IPS DF 4.7 (cell line): ENCODE measurements around the gene MXRA8.
"Not testable (repeated sequence)": the region's sequence is repeated elsewhere in the genome, so short reads cannot be mapped to it uniquely, and the experiment has no call there.

Source experiments
- DNase-seq: peaks from one replicate; pipeline ENCODE4 v3.0.0-alpha.2; 2013; ENCODE audit warnings: low spot score; ENCODE audit errors: extremely low read depth

Gene MXRA8

GRCh38 chr1:1358433-1359271, at the start of gene MXRA8:
Gene MXRA8, minus strand, starts transcription at chr1:1358555. Its CDS starts 51 bp downstream, at chr1:1358504.
- no peak for DNase-seq

- no peak for DNase-seq
These were observed 49.4 kb upstream of the MXRA8 start for GRCh38 chr1:1407636-1408318.

- DNase-seq: peak; percentile 56
These were observed 48.7 kb upstream of the MXRA8 start, which contains the start of gene MRPL20 for GRCh38 chr1:1406821-1407635. Gene MRPL20, minus strand, starts transcription at chr1:1407293. Its CDS starts 76 bp downstream, at chr1:1407217.

GRCh38 chr1:1406101-1406820, 47.9 kb upstream of the MXRA8 start:
- DNase-seq: no peak

- no peak for DNase-seq
These were observed 45.3 kb upstream of the MXRA8 start for GRCh38 chr1:1403653-1404052.

- DNase-seq: not testable (repeated sequence)
These were observed 44.6 kb upstream of the MXRA8 start for GRCh38 chr1:1402901-1403392.

- DNase-seq: no peak
These were observed 43.9 kb upstream of the MXRA8 start for GRCh38 chr1:1402072-1402900.

- DNase-seq: no peak
These were observed 43.2 kb upstream of the MXRA8 start for GRCh38 chr1:1401457-1402010.

GRCh38 chr1:1400576-1401456, 42.5 kb upstream of the MXRA8 start:
- no peak for DNase-seq

- DNase-seq: no peak
These were observed 41.7 kb upstream of the MXRA8 start for GRCh38 chr1:1399872-1400575.

GRCh38 chr1:1399187-1399871, 41.0 kb upstream of the MXRA8 start, which contains the start of gene CCNL2:
Gene CCNL2, minus strand, starts transcription at chr1:1399335. Its CDS starts 29 bp downstream, at chr1:1399306.
- peak; percentile 85 for DNase-seq

- DNase-seq: no peak
These were observed 40.4 kb upstream of the MXRA8 start for GRCh38 chr1:1398677-1399186.

- DNase-seq: no peak
These were observed 39.6 kb upstream of the MXRA8 start for GRCh38 chr1:1397839-1398523.

GRCh38 chr1:1395166-1395565, 36.8 kb upstream of the MXRA8 start:
- no peak for DNase-seq

- no peak for DNase-seq
These were observed 35.8 kb upstream of the MXRA8 start for GRCh38 chr1:1394116-1394515.

- no peak for DNase-seq
These were observed 35.1 kb upstream of the MXRA8 start for GRCh38 chr1:1393428-1393827.

GRCh38 chr1:1393014-1393413, 34.7 kb upstream of the MXRA8 start:
- DNase-seq: no peak
